Type B pancreatic cell (in vitro differentiated cells): Measurements from ENCODE around the gene TYW5. TPM values are rescaled to one million over a fixed set of nuclear protein-coding genes. Genes with fewer than 3 reads are reported as not detected.

Source experiments
- DNase-seq: peaks from one replicate; pipeline ENCODE4 v3.0.0; 2021; ENCODE audit warnings: mixed read lengths; ENCODE audit not compliant: unreplicated experiment; ENCODE audit errors: extremely low spot score
- H3K27ac Mint-ChIP-seq: 2 replicates; pipeline ENCODE4 v1.8.0; 2021; ENCODE audit warnings: mild to moderate bottlenecking, mixed read lengths
- H3K27me3 Mint-ChIP-seq: 2 replicates; pipeline ENCODE4 v1.8.0; 2021; ENCODE audit warnings: mixed read lengths
- H3K36me3 Mint-ChIP-seq: 2 replicates; pipeline ENCODE4 v1.8.0; 2021; ENCODE audit warnings: mixed read lengths
- H3K4me1 Mint-ChIP-seq: one replicate; pipeline ENCODE4 v1.8.0; 2021; ENCODE audit warnings: mixed read lengths; ENCODE audit not compliant: unreplicated experiment
- H3K4me3 Mint-ChIP-seq: 2 replicates; pipeline ENCODE4 v1.8.0; 2021; ENCODE audit warnings: mild to moderate bottlenecking, mixed read lengths
- H3K9me3 Mint-ChIP-seq: 2 replicates; pipeline ENCODE4 v1.8.0; 2021; ENCODE audit warnings: mixed read lengths
- total RNA-seq: library from RNA; stranded (reverse); gene quantifications from 2 replicates; pipeline ENCODE4 v1.2.1, GENCODE V29; 2021; ENCODE audit warnings: low replicate concordance
- TF ChIP-seq, protein P1 (sequence below): fragments of 200-600 bp; sonication (generic); conservative IDR thresholded peaks from 2 replicates; pipeline ENCODE4 v1.5.0; 2021; ENCODE audit warnings: antibody characterized with exemption, mild to moderate bottlenecking

TYW5 gene
- total RNA-seq, 1 donor from 2014 or later = 11.0 TPM

DNA sequence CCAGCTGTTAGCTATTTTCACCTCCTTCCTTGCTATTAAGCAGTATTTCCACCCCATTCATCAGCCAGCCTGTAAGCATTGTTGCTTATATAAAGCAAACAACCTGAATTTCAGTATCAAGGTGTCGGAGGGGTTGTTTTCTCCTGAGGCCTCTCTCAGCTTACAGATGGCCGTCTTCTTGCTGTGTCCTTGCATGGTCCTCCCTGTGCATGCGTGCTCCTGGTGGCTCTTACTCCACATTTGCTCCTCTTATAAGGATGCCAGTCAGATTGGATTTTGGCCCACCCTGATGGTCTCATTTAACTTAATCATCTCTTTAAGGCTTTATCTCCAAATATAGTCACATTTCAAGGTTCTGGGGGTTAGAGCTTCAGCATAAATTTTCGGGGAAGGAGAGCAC lies 2.7 kb upstream of the TYW5 start:
- no peaks in the 10 kb centered on the region for H3K9me3 Mint-ChIP-seq
- no peak for DNase-seq
- TF ChIP-seq, protein P1, sequence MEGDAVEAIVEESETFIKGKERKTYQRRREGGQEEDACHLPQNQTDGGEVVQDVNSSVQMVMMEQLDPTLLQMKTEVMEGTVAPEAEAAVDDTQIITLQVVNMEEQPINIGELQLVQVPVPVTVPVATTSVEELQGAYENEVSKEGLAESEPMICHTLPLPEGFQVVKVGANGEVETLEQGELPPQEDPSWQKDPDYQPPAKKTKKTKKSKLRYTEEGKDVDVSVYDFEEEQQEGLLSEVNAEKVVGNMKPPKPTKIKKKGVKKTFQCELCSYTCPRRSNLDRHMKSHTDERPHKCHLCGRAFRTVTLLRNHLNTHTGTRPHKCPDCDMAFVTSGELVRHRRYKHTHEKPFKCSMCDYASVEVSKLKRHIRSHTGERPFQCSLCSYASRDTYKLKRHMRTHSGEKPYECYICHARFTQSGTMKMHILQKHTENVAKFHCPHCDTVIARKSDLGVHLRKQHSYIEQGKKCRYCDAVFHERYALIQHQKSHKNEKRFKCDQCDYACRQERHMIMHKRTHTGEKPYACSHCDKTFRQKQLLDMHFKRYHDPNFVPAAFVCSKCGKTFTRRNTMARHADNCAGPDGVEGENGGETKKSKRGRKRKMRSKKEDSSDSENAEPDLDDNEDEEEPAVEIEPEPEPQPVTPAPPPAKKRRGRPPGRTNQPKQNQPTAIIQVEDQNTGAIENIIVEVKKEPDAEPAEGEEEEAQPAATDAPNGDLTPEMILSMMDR = no peak
- H3K27ac Mint-ChIP-seq = peak overlapping the region; percentile 14
- H3K36me3 Mint-ChIP-seq = peaks cover 5% of the 10 kb centered on the region
- H3K27me3 Mint-ChIP-seq = no peaks in the 10 kb centered on the region
- peaks cover 16% of the 10 kb centered on the region for H3K4me1 Mint-ChIP-seq
- H3K4me3 Mint-ChIP-seq = peak overlapping the region; percentile 12

DNA sequence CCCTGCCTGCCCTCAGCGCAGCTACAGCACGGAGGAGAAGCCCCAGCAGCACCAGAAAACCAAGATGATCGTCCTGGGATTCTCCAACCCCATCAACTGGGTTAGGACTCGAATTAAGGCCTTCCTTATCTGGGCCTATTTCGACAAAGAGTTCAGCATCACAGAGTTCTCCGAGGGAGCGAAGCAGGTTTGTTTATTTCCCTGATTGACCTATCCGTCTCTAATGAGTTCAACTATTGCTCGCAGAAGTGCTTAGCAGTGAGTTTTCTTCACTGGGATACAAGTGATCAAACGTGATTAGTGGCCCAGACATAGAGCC lies 730 bp upstream of the TYW5 start:
- H3K27me3 Mint-ChIP-seq = no peaks in the 10 kb centered on the region

DNA sequence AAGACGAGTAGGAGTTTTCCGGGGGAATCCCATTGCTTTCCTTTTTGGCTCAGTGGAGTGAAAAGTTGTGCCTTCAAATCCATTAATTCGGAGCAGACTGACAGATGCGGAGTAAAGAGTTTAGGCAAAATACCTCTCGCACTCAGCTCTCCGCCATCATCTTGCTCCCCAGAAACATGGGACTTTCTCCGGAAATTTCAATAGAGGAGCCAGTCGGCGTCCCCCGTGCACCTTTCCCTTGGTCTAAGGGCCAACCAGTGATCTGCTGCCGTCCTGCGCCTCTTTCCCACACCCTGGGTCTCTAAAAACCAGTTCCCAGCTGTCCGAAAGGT lies 318 bp downstream of the TYW5 start:
- peaks cover 3% of the 10 kb centered on the region for H3K36me3 Mint-ChIP-seq
- no peaks in the 10 kb centered on the region for H3K9me3 Mint-ChIP-seq
- DNase-seq = no peak
- no peaks in the 10 kb centered on the region for H3K27me3 Mint-ChIP-seq
- TF ChIP-seq, protein P1 = no peak
- H3K27ac Mint-ChIP-seq = peak overlapping the region; percentile 95
- peak overlapping the region; percentile 99 for H3K4me3 Mint-ChIP-seq
- peaks cover 16% of the 10 kb centered on the region for H3K4me1 Mint-ChIP-seq

More for the DNA sequence above, 730 bp upstream of the TYW5 start:
- TF ChIP-seq, protein P1 = no peak
- no peak for DNase-seq
- peaks cover 16% of the 10 kb centered on the region for H3K4me1 Mint-ChIP-seq
- peak overlapping the region; percentile 95 for H3K27ac Mint-ChIP-seq
- H3K4me3 Mint-ChIP-seq = peak overlapping the region; percentile 99
- peaks cover 3% of the 10 kb centered on the region for H3K36me3 Mint-ChIP-seq
- no peaks in the 10 kb centered on the region for H3K9me3 Mint-ChIP-seq

DNA sequence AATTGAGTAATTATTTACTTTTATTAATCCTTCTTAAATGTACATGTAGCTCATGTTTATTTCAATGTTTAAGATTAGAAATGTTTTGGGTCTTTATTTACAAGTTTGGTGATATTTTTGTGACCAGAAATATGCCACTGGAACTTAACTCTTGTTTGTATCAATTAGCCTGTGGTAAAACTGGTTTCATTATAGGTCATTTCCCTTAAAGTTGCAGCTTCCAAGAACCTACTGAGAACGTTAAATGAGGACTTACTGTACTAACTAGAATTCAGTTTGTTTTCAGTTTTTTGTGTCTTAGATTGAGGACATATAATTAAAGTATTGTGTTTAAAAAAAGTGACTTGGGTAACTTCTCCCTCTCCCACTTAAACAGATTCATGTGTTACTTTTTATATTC lies 4.3 kb downstream of the TYW5 start:
- Mint-ChIP-seq H3K4me3 (no peak overlapping the region), H3K9me3 (no peaks in the 10 kb centered on the region), H3K27me3 (no peaks in the 10 kb centered on the region), H3K36me3 (peaks cover 10% of the 10 kb centered on the region), H3K27ac (no peak overlapping the region), H3K4me1 (peaks cover 5% of the 10 kb centered on the region)
- TF ChIP-seq, protein P1 = no peak
- no peak for DNase-seq

DNA sequence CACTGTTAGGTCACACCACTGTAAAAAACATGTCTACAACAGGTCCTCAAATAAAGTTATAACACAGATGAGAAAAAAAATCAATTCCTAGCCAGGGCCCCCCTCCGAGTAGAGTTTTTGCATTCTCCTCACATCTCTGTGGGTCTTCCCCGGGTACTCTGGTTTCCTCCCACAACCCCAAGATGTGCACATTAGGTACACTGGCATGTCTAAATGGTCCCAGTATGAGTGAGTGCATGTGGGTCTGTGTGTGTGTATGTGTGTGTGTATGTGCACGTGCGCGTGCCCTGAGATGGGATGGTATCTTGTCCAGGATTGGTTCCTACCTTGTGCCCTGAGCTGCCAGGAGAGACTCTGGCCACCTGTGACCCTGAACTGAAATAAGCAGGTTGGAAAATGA lies 4.9 kb downstream of the TYW5 start:
- no peak overlapping the region for H3K27ac Mint-ChIP-seq

DNA sequence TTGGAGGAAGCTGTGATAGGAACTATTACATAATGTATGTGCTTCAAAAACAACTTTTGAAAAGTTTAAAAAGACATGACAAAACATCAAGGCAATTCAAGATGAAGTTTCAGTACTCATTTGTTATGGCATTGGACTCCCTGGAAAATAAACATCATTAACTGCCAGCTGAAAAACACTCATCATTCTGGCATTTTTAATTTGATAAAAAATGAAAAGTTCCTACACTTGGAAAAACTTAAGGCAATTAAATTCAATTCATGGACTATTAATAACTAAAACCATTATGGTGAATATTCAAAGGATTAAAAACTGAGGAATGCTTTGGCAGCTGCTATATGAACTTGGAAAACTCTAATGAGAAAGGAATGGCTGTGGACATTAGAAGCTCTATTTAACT lies 8.5 kb downstream of the TYW5 start:
- DNase-seq = no peak
- Mint-ChIP-seq H3K27me3 (no peaks in the 10 kb centered on the region), H3K4me3 (no peak overlapping the region), H3K36me3 (peaks cover 13% of the 10 kb centered on the region), H3K9me3 (no peaks in the 10 kb centered on the region), H3K27ac (no peak overlapping the region), H3K4me1 (no peaks in the 10 kb centered on the region)
- TF ChIP-seq, protein P1 = no peak

More for the DNA sequence above, 4.9 kb downstream of the TYW5 start:
- H3K36me3 Mint-ChIP-seq = peaks cover 10% of the 10 kb centered on the region
- TF ChIP-seq, protein P1 = no peak
- no peak for DNase-seq
- H3K4me1 Mint-ChIP-seq = peaks cover 5% of the 10 kb centered on the region
- no peaks in the 10 kb centered on the region for H3K27me3 Mint-ChIP-seq
- H3K4me3 Mint-ChIP-seq = no peak overlapping the region
- H3K9me3 Mint-ChIP-seq = no peaks in the 10 kb centered on the region
